PC-3 (cell line): ENCODE results near the gene SMNDC1.

Experiments used
- EZH2 ChIP-seq: fragments of 300-600 bp; sonication (generic); IDR thresholded peaks from one replicate; pipeline ENCODE4 v1.6.1; 2017; ENCODE audit warnings: antibody characterized with exemption, mild to moderate bottlenecking, low read length; ENCODE audit not compliant: unreplicated experiment
- EZH2phosphoT487 ChIP-seq: fragments of 300-600 bp; sonication (generic); IDR thresholded peaks from 2 replicates; pipeline ENCODE4 v1.6.1; 2018; ENCODE audit warnings: mild to moderate bottlenecking, antibody characterized with exemption, low read length, borderline replicate concordance
- TF ChIP-seq, protein P1 (sequence below): fragments of 300-600 bp; sonication (generic); conservative IDR thresholded peaks from 2 replicates; pipeline ENCODE4 v1.5.1; 2017; ENCODE audit warnings: antibody characterized with exemption, low read depth, mild to moderate bottlenecking, low read length

DNA sequence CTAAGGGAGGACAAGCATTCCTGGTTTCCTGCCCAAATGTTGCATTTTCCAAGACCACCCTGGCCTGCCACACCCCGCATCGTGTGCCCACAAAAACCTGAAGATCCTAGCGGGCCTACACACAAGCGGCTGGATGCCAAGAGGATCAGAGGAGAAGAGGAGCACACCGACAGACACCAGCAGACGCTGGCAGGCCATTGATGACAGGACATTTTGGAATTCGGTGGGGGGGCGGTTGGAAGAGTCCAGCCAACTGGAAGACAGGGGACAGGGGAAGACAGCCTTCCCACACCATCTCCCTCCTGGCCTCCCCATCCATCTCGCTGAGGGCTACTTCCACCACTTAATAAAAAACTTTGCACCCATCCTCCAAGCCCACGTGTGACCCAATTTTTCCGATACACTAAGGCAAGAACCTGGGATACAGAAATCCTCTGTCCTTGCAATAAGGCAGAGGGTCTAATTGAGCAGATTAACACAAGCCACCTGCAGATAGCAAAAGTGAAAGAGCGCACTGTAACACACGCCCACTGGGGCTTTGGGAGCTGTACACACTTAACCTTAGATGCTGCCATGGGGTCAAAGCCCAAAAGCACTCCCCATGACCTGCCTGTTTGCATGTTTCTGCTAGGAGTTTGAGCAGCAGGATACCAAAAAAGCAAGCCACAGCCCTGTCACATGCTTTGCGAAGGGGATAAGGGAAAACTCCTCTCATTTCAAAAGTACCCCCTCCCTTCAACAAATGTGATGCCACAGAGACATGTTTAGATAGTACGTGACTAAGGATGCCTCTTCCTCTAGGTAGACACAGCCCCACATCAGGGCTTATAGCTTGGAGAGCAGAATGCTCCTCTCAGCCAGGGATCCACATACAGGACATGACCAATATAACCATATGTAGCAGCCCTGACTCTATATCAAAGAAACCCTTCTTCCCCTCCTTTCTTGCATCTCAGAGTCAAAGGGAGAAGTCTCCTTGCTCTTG is 13.4 kb upstream of the SMNDC1 start:
- TF ChIP-seq, protein P1, sequence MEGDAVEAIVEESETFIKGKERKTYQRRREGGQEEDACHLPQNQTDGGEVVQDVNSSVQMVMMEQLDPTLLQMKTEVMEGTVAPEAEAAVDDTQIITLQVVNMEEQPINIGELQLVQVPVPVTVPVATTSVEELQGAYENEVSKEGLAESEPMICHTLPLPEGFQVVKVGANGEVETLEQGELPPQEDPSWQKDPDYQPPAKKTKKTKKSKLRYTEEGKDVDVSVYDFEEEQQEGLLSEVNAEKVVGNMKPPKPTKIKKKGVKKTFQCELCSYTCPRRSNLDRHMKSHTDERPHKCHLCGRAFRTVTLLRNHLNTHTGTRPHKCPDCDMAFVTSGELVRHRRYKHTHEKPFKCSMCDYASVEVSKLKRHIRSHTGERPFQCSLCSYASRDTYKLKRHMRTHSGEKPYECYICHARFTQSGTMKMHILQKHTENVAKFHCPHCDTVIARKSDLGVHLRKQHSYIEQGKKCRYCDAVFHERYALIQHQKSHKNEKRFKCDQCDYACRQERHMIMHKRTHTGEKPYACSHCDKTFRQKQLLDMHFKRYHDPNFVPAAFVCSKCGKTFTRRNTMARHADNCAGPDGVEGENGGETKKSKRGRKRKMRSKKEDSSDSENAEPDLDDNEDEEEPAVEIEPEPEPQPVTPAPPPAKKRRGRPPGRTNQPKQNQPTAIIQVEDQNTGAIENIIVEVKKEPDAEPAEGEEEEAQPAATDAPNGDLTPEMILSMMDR: no peak
- TF ChIP-seq EZH2phosphoT487 (no peak), EZH2 (no peak)
